CD4-positive, alpha-beta memory T cell (primary cell): Measurements from ENCODE around the gene ENKUR. TPM values are rescaled to one million over a fixed set of nuclear protein-coding genes. Genes with fewer than 3 reads are reported as not detected.

ENCODE experiments used
- CTCF ChIA-PET: fragments of 350-600 bp; sonication (Branson Sonifier 250); formaldehyde crosslinking; loops from one replicate; lab custom pipeline; 2021; ENCODE audit warnings: inconsistent platforms; ENCODE audit not compliant: partially characterized antibody; lab: Charles Lee
- POLR2A ChIA-PET: fragments of 350-600 bp; sonication (Branson Sonifier 250); formaldehyde crosslinking; loops from one replicate; lab custom pipeline; 2021; ENCODE audit not compliant: partially characterized antibody; lab: Charles Lee
- DNase-seq, 5 donors: peaks; one replicate each; pipeline versions ENCODE4 v3.0.0 to v3.0.0-alpha.2; 2020 to 2022; ENCODE audit warnings: mixed read lengths in 1 of 5
- H3K27ac ChIP-seq: one replicate; pipeline ENCODE4 v1.7.0; 2013; ENCODE audit warnings: low read depth, low read length
- H3K27me3 ChIP-seq: 2 replicates; pipeline ENCODE4 v1.7.0; 2013; ENCODE audit warnings: mild to moderate bottlenecking, low read length, moderate library complexity; ENCODE audit not compliant: insufficient read depth
- H3K36me3 ChIP-seq: 2 replicates; pipeline ENCODE4 v1.7.0; 2013; ENCODE audit warnings: mild to moderate bottlenecking, low read length, moderate library complexity; ENCODE audit not compliant: insufficient read depth
- H3K4me1 ChIP-seq: 2 replicates; pipeline ENCODE4 v1.7.0; 2013; ENCODE audit warnings: mild to moderate bottlenecking, low read length, moderate library complexity; ENCODE audit not compliant: insufficient read depth
- H3K4me3 ChIP-seq, 2 donors: one replicate each; pipeline ENCODE4 v1.7.0; 2013; ENCODE audit warnings: low read length in 2 of 2, mild to moderate bottlenecking in 1 of 2
- H3K9me3 ChIP-seq, 2 donors: one replicate each; pipeline ENCODE4 v1.7.0; 2013; ENCODE audit warnings: low read length in 2 of 2, control low read depth in 1 of 2; ENCODE audit not compliant: control insufficient read depth in 1 of 2
- H3K27ac Mint-ChIP-seq, 7 donors: one replicate each; pipeline ENCODE4 v1.8.0; 2020 to 2021; ENCODE audit warnings: mixed read lengths in 7 of 7, mild to moderate bottlenecking in 6 of 7, inconsistent platforms in 3 of 7, moderate library complexity in 3 of 7
- H3K27me3 Mint-ChIP-seq, 2 donors: one replicate each; pipeline ENCODE4 v1.8.0; 2020 to 2021; ENCODE audit warnings: mixed read lengths in 2 of 2
- H3K36me3 Mint-ChIP-seq, 2 donors: one replicate each; pipeline ENCODE4 v1.8.0; 2020 to 2021; ENCODE audit warnings: mixed read lengths in 2 of 2, inconsistent platforms in 1 of 2, mild to moderate bottlenecking in 1 of 2
- H3K4me1 Mint-ChIP-seq, 4 donors: one replicate each; pipeline ENCODE4 v1.8.0; 2020 to 2021; ENCODE audit warnings: mixed read lengths in 4 of 4, mild to moderate bottlenecking in 1 of 4
- H3K4me3 Mint-ChIP-seq, 8 donors: one replicate each; pipeline ENCODE4 v1.8.0; 2020 to 2021; ENCODE audit warnings: mixed read lengths in 8 of 8, mild to moderate bottlenecking in 7 of 8, moderate library complexity in 6 of 8, inconsistent platforms in 3 of 8
- H3K9me3 Mint-ChIP-seq, 8 donors: one replicate each; pipeline ENCODE4 v1.8.0; 2020 to 2021; ENCODE audit warnings: mixed read lengths in 8 of 8, mild to moderate bottlenecking in 5 of 8, inconsistent platforms in 3 of 8, moderate library complexity in 1 of 8
- intact Hi-C: fragments of 100-400 bp; cut with micrococcal nuclease; formaldehyde crosslinking; loops from one replicate; pipeline ENCODE4 v1.15.1; 2023
- polyA plus RNA-seq, 2 donors: library from polyadenylated mRNA; unstranded; fragments of 300-500 nt; fragmentation: Illumina TruSeq; gene quantifications; one replicate each; pipeline ENCODE4 v1.2.3, GENCODE V29; 2021
- total RNA-seq, 2 experiments: library from RNA; stranded (reverse); gene quantifications; one replicate each; pipeline ENCODE4 v1.2.3, GENCODE V29; 2021

ENKUR gene
- total and polyA plus RNA-seq, 4 experiments from 2014 or later = not detected

DNA sequence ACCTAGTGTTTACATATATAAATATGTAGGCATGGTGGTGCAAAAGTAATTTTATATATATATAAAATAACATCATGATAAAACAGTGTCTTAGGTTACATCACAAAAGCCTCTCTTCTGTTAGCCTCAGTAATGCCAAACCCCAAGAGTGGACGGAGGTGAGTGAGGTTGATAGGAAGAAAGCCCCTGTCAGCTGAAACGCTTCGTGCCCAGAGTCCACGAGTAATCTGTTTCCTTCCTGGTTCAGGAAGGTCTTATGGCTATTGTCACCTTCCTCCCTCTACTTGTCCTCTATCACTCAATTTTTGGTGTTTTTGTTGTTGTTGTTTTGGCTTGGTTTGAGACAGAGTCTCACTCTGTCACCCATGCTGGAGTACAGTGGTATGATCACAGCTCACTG lies 41.9 kb upstream of the ENKUR start:
- Histone ChIP-seq H3K27ac (no peak overlapping the region), H3K36me3 (no peaks in the 10 kb centered on the region), H3K9me3 (no peaks in the 10 kb centered on the region), H3K27me3 (no peaks in the 10 kb centered on the region), H3K4me1 (peaks cover 8% of the 10 kb centered on the region), H3K4me3 (no peak overlapping the region)
- intact Hi-C loops = no loop called here
- Mint-ChIP-seq H3K27me3 (no peaks in the 10 kb centered on the region), H3K9me3 (no peaks in the 10 kb centered on the region), H3K4me1 (peaks cover 5 to 16% (median 10%) of the 10 kb centered on the region in 4 donors), H3K4me3 (no peak overlapping the region), H3K36me3 (no peaks in the 10 kb centered on the region), H3K27ac (no peak overlapping the region)
- DNase-seq = no peak
- ChIA-PET CTCF (no interaction called here), POLR2A (no interaction called here)

GRCh38 chr10:25056726-25057125 lies 40.8 kb upstream of the ENKUR start:
- no peak overlapping the region for H3K27ac ChIP-seq
- no peaks in the 10 kb centered on the region for H3K36me3 ChIP-seq
- H3K9me3 ChIP-seq = no peaks in the 10 kb centered on the region
- no peaks in the 10 kb centered on the region for H3K4me1 ChIP-seq
- Mint-ChIP-seq H3K4me3 (no peak overlapping the region), H3K36me3 (no peaks in the 10 kb centered on the region), H3K9me3 (no peaks in the 10 kb centered on the region), H3K4me1 (peaks cover 0 to 5% (median 2%) of the 10 kb centered on the region in 4 donors), H3K27ac (no peak overlapping the region), H3K27me3 (no peaks in the 10 kb centered on the region)
- POLR2A ChIA-PET = no interaction called here
- intact Hi-C loops = no loop called here
- no peak overlapping the region for H3K4me3 ChIP-seq
- no peaks in the 10 kb centered on the region for H3K27me3 ChIP-seq
- CTCF ChIA-PET = no interaction called here
- no peak for DNase-seq

GRCh38 chr10:25052012-25052411 lies 36.1 kb upstream of the ENKUR start:
- H3K9me3 ChIP-seq = no peaks in the 10 kb centered on the region
- no peaks in the 10 kb centered on the region for H3K36me3 Mint-ChIP-seq
- H3K27ac ChIP-seq = no peak overlapping the region
- ChIA-PET POLR2A (no interaction called here), CTCF (no interaction called here)
- H3K4me3 Mint-ChIP-seq = no peak overlapping the region
- DNase-seq = no peak
- H3K27me3 Mint-ChIP-seq = peaks cover 16 to 17% of the 10 kb centered on the region in 2 donors
- peaks cover 0 to 4% (median 0%) of the 10 kb centered on the region in 8 donors for H3K9me3 Mint-ChIP-seq
- no peak overlapping the region for H3K4me3 ChIP-seq
- no peaks in the 10 kb centered on the region for H3K4me1 ChIP-seq
- H3K27ac Mint-ChIP-seq = no peak overlapping the region
- H3K27me3 ChIP-seq = no peaks in the 10 kb centered on the region
- H3K4me1 Mint-ChIP-seq = no peaks in the 10 kb centered on the region
- H3K36me3 ChIP-seq = no peaks in the 10 kb centered on the region
- intact Hi-C loops = no loop called here

DNA sequence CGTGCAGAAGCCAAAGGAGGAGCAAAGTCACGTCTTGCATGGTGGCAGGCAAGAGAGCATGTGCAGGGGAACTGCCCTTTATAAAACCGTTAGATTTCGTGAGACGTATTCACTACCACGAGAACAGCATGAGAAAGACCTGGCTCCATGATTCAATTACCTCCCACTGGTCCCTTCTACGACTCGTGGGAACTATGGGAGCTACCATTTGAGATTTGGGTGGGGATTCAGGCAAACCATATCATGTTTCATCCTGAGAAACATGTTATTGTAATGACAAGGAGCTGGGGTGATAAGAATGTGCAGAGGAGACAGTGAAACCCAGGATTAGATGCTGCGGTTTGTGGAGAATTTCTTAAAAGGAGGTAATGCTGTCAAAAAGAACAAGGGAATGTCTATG lies 34.4 kb upstream of the ENKUR start:
- Histone ChIP-seq H3K4me3 (no peak overlapping the region), H3K36me3 (no peaks in the 10 kb centered on the region), H3K9me3 (no peaks in the 10 kb centered on the region), H3K27me3 (no peaks in the 10 kb centered on the region), H3K4me1 (no peaks in the 10 kb centered on the region), H3K27ac (no peak overlapping the region)
- Mint-ChIP-seq H3K4me3 (no peak overlapping the region), H3K27ac (no peak overlapping the region), H3K27me3 (peaks cover 17 to 20% of the 10 kb centered on the region in 2 donors), H3K4me1 (no peaks in the 10 kb centered on the region), H3K9me3 (peaks cover 0 to 4% (median 0%) of the 10 kb centered on the region in 8 donors), H3K36me3 (no peaks in the 10 kb centered on the region)
- intact Hi-C loops = no loop called here
- no peak for DNase-seq
- POLR2A ChIA-PET = no interaction called here
- CTCF ChIA-PET = interaction anchor here (0.6 kb wide), 1 partner anchor 97 kb away, joined by 3 read pairs; no protein-coding TSS in a partner anchor

DNA sequence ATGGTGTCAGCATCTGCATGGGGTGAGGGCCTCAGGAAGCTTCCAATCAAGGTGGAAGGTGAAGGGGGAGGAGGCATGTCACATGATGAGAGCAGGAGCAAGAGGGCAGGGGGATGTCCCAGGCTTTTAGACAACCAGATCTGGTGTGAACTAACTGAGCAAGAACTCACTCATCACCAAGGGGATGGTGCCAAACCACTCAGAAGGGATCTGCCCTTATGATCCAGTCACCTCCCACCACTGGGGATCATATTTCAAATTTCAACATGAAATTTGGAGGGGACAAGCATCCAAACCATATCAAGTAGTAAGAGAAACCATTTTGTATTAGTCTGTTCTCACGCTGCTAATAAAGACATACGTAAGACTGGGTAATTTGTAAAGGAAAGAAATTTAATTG lies 34.0 kb upstream of the ENKUR start:
- Mint-ChIP-seq H3K36me3 (no peaks in the 10 kb centered on the region), H3K4me3 (no peak overlapping the region), H3K9me3 (peaks cover 0 to 4% (median 0%) of the 10 kb centered on the region in 8 donors), H3K4me1 (no peaks in the 10 kb centered on the region), H3K27ac (no peak overlapping the region), H3K27me3 (peaks cover 17 to 20% of the 10 kb centered on the region in 2 donors)
- Histone ChIP-seq H3K4me3 (no peak overlapping the region), H3K27me3 (no peaks in the 10 kb centered on the region), H3K27ac (no peak overlapping the region), H3K36me3 (no peaks in the 10 kb centered on the region), H3K9me3 (no peaks in the 10 kb centered on the region), H3K4me1 (no peaks in the 10 kb centered on the region)
- CTCF ChIA-PET = no interaction called here
- intact Hi-C loops = no loop called here
- POLR2A ChIA-PET = no interaction called here
- DNase-seq = no peak

GRCh38 chr10:25048450-25048849 lies 32.5 kb upstream of the ENKUR start:
- H3K27ac Mint-ChIP-seq = no peak overlapping the region
- DNase-seq = no peak
- ChIA-PET POLR2A (no interaction called here), CTCF (no interaction called here)
- peaks cover 20 to 21% of the 10 kb centered on the region in 2 donors for H3K27me3 Mint-ChIP-seq
- Histone ChIP-seq H3K36me3 (no peaks in the 10 kb centered on the region), H3K27ac (no peak overlapping the region), H3K4me3 (no peak overlapping the region), H3K9me3 (no peaks in the 10 kb centered on the region), H3K27me3 (no peaks in the 10 kb centered on the region), H3K4me1 (no peaks in the 10 kb centered on the region)
- H3K4me1 Mint-ChIP-seq = no peaks in the 10 kb centered on the region
- H3K9me3 Mint-ChIP-seq = peaks cover 0 to 4% (median 0%) of the 10 kb centered on the region in 8 donors
- intact Hi-C loops = no loop called here
- H3K36me3 Mint-ChIP-seq = no peaks in the 10 kb centered on the region
- no peak overlapping the region for H3K4me3 Mint-ChIP-seq

DNA sequence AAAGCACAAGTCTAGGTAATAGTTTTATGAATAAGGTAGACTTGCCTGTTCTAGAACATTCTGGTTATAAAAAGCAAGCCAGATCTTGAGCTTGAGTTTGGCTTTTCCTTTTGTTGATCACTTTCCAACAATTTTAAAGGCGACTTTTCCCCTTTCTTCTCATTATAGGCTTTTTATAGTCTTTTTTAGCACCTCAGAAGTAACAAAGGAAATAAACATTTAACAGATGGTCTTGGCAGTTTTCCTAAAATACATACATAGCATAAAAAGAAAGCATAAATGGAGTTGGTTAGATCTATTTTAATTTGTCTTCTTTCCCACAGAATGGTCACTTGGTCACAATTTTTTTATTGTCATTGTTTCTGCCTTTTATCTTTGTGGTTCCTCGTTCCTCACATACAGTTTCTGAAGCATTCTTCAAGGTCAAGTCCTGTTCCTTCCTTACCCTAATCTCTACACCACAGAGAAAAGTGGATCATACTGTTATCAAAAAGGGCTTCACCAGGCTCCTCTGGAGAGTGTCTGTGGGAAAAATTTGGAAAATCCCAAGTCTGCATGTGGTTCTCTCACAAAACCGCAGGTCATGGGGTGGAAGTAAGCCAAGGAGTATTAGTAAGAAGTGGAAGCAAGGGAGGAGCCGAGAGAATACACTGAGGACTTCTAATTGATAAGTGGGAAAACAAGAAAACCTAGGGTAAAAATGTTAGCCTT lies 31.8 kb upstream of the ENKUR start:
- H3K27me3 Mint-ChIP-seq = peaks cover 20 to 21% of the 10 kb centered on the region in 2 donors
- H3K27me3 ChIP-seq = no peaks in the 10 kb centered on the region
- no peaks in the 10 kb centered on the region for H3K36me3 ChIP-seq
- POLR2A ChIA-PET = no interaction called here
- H3K27ac ChIP-seq = no peak overlapping the region
- no peak overlapping the region for H3K4me3 ChIP-seq
- DNase-seq = no peak
- H3K4me3 Mint-ChIP-seq = no peak overlapping the region
- CTCF ChIA-PET = no interaction called here
- H3K9me3 Mint-ChIP-seq = peaks cover 0 to 4% (median 0%) of the 10 kb centered on the region in 8 donors
- H3K4me1 Mint-ChIP-seq = no peaks in the 10 kb centered on the region
- no peak overlapping the region for H3K27ac Mint-ChIP-seq
- intact Hi-C loops = no loop called here
- H3K9me3 ChIP-seq = no peaks in the 10 kb centered on the region
- H3K36me3 Mint-ChIP-seq = no peaks in the 10 kb centered on the region
- no peaks in the 10 kb centered on the region for H3K4me1 ChIP-seq
